ENCODE results near the gene TMSB4X. TPM values are rescaled to one million over a fixed set of nuclear protein-coding genes. Genes with fewer than 3 reads are reported as not detected.
A peak's percentile ranks its signal among the peaks of the same experiment; 100 is the strongest.
"Not testable (repeated sequence)": the region's sequence is repeated elsewhere in the genome, so short reads cannot be mapped to it uniquely, and the experiment has no call there.

The TMSB4X gene
- total RNA-seq, 1 donor from 2014 or later, result 4,663 TPM

GRCh38 chrX:12956704-12957534, 18.0 kb upstream of the TMSB4X start:
- TF ChIP-seq CTCF (IDR thresholded peaks at IDR 0.05), result no peak
- ATAC-seq, result peak; percentile 86
- Histone ChIP-seq H3K4me3 (peak overlapping the region; percentile 30), H3K4me1 (peaks cover 16% of the 10 kb centered on the region), H3K9me3 (no peaks in the 10 kb centered on the region), H3K27ac (peak overlapping the region; percentile 86), H3K27me3 (no peaks in the 10 kb centered on the region), H3K36me3 (no peaks in the 10 kb centered on the region)
- intact Hi-C loops (cut with DNase I), result loop anchor here (10.0 kb wide), 1 partner anchor 528 kb away; no protein-coding TSS in a partner anchor
- DNase-seq, result no peak

GRCh38 chrX:12958059-12958458, 16.9 kb upstream of the TMSB4X start:
- H3K4me3 ChIP-seq, result no peak overlapping the region
- peaks cover 16% of the 10 kb centered on the region for H3K4me1 ChIP-seq
- H3K27ac ChIP-seq, result peak overlapping the region; percentile 9
- no peaks in the 10 kb centered on the region for H3K9me3 ChIP-seq
- ATAC-seq (no peak), DNase-seq (no peak)
- no peaks in the 10 kb centered on the region for H3K27me3 ChIP-seq
- no peaks in the 10 kb centered on the region for H3K36me3 ChIP-seq
- intact Hi-C loops (cut with DNase I), result loop anchor here (10.0 kb wide), 1 partner anchor 527 kb away; no protein-coding TSS in a partner anchor
- no peak for TF ChIP-seq CTCF (IDR thresholded peaks at IDR 0.05)

GRCh38 chrX:12958461-12958860, 16.4 kb upstream of the TMSB4X start:
- intact Hi-C loops (cut with DNase I), result loop anchor here (10.0 kb wide), 1 partner anchor 526 kb away; no protein-coding TSS in a partner anchor
- Histone ChIP-seq H3K4me1 (peaks cover 16% of the 10 kb centered on the region), H3K9me3 (no peaks in the 10 kb centered on the region), H3K27me3 (no peaks in the 10 kb centered on the region), H3K36me3 (no peaks in the 10 kb centered on the region), H3K27ac (no peak overlapping the region), H3K4me3 (no peak overlapping the region)
- DNase-seq, result no peak
- no peak for TF ChIP-seq CTCF (IDR thresholded peaks at IDR 0.05)
- ATAC-seq, result no peak

GRCh38 chrX:12961196-12961718, 13.7 kb upstream of the TMSB4X start:
- Histone ChIP-seq H3K4me3 (no peak overlapping the region), H3K4me1 (peaks cover 6% of the 10 kb centered on the region), H3K27me3 (no peaks in the 10 kb centered on the region), H3K9me3 (no peaks in the 10 kb centered on the region), H3K36me3 (no peaks in the 10 kb centered on the region), H3K27ac (peak overlapping the region; percentile 24)
- TF ChIP-seq CTCF (IDR thresholded peaks at IDR 0.05), result no peak
- intact Hi-C loops (cut with DNase I), result no loop called here
- ATAC-seq (no peak), DNase-seq (no peak)

GRCh38 chrX:12962041-12962504, 12.8 kb upstream of the TMSB4X start:
- no peak for TF ChIP-seq CTCF (IDR thresholded peaks at IDR 0.05)
- no peak for ATAC-seq
- no peak for DNase-seq
- intact Hi-C loops (cut with DNase I), result no loop called here
- Histone ChIP-seq H3K27me3 (no peaks in the 10 kb centered on the region), H3K4me1 (no peaks in the 10 kb centered on the region), H3K36me3 (no peaks in the 10 kb centered on the region), H3K9me3 (no peaks in the 10 kb centered on the region), H3K27ac (no peak overlapping the region), H3K4me3 (no peak overlapping the region)

- H3K4me3 ChIP-seq; H3K27ac ChIP-seq; ATAC-seq; H3K36me3 ChIP-seq; DNase-seq; H3K9me3 ChIP-seq; H3K27me3 ChIP-seq; intact Hi-C loops (cut with DNase I); H3K4me1 ChIP-seq: not testable (repeated sequence)
Observed at GRCh38 chrX:12963210-12963850, 11.6 kb upstream of the TMSB4X start.
